HG03378 (cell line): ENCODE data around the gene KIF6.

ENCODE experiments used
- ATAC-seq: cut with Tn5 transposase; IDR thresholded peaks from one replicate; pipeline ENCODE4 v1.9.1; 2021; ENCODE audit warnings: mild to moderate bottlenecking, moderate library complexity; ENCODE audit not compliant: unreplicated experiment

The KIF6 gene

DNA sequence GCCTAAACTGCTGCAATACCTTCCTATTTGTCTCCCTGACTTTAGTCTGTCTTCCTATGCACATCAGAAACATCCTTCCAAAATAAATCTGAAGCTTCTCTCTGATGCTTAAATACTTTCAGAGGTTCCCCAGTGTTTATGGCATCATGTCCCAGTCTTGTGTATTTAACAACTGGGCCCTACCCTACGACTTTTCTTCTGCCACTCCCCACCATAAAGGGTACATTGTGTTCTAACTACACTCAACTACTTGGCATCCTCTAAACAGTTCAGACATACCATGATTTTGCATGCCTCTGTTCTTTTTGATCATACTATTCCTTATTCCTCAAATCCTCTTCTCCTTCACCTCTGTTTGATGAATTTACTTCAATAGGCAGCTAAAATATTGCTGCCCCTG is 259.7 kb downstream of the KIF6 start:
- ATAC-seq, result no peak

DNA sequence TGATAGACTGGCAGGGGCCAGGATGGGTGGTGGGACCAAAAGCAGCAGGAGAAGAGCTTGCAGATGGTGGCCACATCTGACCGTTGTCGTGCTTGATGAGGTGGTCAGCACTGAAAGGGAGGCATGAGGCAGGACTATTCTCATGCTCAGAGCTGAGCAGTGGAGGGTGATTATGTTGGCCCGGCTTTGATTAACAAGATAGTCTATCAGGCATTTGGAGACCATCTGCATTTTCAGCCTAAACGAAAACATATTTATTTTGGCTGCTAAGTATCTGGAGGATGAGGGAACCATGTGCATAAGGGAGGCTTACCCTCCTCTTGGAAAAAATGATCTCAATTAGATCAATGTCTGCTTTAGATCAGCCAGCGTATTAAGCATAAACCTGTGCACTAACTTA is 261.1 kb downstream of the KIF6 start:
- ATAC-seq, result no peak

- ATAC-seq, result no peak
Measured at GRCh38 chr6:39453956-39454524, 271.2 kb downstream of the KIF6 start.

DNA sequence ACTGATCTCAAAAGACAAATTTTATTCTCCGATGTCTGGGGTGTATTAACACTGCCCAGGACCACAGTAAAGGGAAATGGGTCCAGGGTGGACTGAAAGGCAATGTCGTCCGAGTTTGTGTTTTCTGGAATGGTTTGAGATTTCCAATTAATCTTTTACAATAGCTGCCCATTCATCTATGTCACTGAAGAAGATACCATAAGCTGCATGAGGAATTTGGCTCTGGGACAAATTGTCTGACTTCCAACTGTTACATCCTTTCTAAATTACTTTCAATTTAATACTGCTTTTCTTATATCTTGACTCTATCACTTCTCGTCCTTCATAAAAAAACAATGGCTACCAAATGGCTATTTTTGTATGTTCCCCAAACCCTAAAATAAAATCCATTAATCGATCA is 272.0 kb downstream of the KIF6 start:
- no peak for ATAC-seq

DNA sequence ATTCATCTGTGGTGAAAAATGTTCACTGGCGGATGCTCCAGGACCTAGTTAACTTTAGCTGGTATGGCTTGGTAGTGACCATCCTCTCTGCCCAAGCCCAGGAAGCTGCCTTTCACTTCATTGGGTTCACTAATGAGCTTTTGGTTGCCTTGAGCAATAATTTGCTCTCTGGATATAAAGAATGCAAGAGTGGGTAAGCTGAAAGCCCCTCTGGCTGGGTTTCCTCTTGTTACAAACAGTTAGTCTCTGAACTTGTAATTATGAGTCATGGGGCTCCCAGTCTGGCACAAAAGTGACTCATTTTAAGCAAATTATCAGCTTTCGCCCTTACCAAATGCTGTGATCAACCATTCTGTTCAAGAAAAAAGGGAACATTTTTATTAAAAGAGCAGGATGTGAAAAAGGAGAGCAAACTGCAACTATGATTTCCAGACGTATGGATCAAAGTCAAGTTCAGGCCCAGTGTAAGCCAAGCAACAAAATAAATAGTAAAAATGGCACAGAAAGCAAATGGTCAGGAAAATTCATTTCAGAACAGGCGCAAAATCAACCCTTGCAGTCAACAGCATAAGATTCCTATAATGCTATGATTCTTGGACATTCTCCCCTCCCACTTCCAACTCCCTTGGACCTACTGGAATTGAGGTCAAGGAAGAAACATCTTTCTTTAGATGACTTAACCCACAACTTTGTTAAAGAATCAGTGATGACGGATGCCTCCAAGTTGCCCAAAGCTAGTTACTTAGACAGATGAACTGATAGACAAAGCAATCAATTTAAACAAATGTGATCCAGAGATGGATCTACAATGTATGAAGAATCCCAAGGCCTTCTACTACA is 272.7 kb downstream of the KIF6 start:
- no peak for ATAC-seq

DNA sequence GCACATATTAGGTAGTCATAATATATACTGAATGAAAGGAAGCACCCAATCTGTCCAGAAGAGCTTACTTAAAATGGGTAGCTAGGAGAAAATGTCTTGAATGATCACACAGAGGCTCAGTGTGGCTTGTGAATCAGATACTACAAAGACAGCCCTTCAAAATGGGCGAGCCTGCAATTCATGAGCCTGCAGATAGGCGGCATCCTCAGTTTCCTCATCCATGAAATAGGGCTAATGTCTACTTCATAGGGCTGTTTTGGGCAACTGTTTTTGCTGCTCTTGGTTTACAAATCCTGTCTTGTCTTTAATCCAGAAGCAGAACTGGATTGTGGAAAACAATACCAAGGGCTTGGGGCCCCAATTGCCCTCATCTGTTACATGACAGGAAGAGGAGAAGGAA is 273.4 kb downstream of the KIF6 start:
- ATAC-seq, result no peak

DNA sequence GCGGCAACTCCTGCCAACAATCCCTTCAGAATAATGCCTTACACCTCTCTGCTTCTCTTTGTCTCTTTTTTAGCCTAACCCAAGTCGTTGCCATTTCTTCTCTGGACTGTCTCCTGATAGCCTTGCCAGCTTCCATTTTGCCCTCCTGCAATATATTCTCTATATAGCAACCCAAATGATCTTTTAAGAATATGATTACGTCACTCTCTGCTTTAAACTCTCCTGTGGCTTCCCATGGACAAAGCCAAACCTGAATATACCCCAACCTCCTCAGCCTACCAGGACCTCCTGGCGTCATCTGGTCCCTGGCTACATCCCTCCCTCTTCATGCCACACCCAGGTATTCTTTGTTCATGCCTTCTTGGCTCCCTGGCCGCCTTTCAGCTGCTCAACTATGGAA is 276.2 kb downstream of the KIF6 start:
- ATAC-seq, result no peak

DNA sequence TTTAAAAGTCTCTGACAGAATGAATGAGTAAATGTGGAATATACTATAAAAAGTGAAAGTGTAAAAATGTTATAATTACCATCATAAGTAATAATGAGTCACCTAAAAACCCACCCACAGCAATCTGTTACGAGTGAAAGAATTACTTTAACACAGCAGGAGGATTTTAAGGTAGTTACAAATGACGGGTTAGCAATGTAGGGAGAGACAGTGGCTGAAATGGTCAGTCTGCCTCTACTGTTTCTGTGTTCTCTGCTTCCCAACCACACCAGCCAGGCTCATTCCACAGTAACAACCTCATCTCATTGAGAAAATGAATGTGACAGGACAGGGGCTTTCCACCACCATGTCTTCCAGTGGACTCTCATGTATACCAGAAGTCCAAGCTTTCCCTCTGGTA is 278.3 kb downstream of the KIF6 start:
- no peak for ATAC-seq

GRCh38 chr6:39445667-39446066 is 279.5 kb downstream of the KIF6 start:
- ATAC-seq, result no peak

GRCh38 chr6:39444479-39445019 is 280.7 kb downstream of the KIF6 start:
- no peak for ATAC-seq

DNA sequence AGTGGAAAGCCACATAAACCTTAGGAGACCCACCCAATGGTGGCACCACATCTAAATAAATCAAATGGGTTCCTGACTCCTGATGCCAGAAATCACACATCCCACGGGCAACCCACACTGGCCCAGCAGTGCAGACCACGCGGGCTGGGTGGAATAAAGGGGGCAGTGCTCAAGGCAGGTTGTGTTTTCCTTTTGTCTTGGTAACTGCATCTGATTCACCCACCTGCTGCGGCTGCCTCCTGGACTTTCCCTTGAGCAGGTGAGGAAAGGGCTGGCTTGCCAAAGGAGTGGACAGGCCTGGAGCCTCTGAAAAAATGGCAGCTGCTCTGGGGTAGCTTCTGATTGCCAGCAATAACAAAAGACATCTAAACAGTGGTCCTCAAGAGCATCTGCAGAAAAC is 283.2 kb downstream of the KIF6 start:
- no peak for ATAC-seq

GRCh38 chr6:39441301-39441700 is 283.9 kb downstream of the KIF6 start:
- ATAC-seq, result no peak

GRCh38 chr6:39440039-39440426 is 285.2 kb downstream of the KIF6 start:
- no peak for ATAC-seq

GRCh38 chr6:39439342-39440038 is 285.7 kb downstream of the KIF6 start:
- ATAC-seq, result no peak

- no peak for ATAC-seq
Measured at GRCh38 chr6:39433630-39434029, 291.6 kb downstream of the KIF6 start.

GRCh38 chr6:39432330-39433025 is 292.7 kb downstream of the KIF6 start:
- no peak for ATAC-seq

DNA sequence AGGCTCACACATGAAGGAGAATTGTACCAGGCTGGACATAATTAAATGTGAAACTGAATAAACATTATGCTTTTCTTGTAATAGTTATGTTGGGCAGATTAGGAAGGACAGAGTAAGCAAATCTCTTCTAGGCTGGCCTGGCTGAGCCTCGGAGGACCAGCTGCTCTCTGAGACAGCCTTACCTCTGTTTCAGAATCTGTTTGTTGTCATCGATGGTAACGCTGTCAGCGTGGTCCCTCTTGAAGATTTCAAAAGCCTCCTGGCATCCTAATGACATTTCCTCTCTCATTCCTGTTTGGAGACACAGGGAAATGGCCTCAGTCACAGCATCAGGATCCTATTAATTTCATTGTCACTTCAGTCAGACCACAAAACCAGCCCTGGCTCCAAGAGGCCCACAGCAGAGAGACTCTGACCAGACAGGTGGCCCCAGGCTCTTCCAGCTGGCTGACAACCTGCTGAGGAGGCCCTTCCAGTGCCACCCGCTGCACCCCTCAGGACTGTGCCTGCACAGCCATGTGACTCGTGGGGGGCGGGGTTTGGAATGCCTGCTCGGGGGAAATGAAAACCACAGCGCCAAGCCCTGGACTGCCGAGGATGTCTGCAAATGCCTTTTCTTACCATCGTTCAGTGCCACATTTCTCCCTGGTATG is 294.2 kb downstream of the KIF6 start:
- no peak for ATAC-seq

GRCh38 chr6:39430446-39430845 is 294.8 kb downstream of the KIF6 start:
- no peak for ATAC-seq

DNA sequence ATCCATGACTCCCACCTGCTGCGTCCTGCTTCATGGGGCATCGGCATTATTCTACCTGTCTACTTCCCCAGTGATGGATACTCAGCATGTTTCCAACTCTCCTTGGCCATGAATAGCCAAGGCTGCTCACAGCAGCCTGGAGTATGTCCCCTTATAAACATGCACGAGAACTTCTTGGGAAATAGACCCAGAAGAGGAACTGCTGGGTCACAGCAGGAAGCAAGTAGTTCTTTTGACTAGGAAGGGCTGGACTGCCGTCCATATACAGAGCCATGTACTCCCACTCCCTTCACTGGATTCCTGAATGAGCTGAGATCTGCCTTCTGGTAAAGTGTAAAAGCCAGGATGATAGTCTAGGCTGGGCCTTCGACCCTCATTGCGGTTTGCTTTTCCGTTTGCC is 296.4 kb downstream of the KIF6 start:
- ATAC-seq, result no peak

- ATAC-seq, result no peak
Measured at GRCh38 chr6:39428152-39428551, 297.1 kb downstream of the KIF6 start.

- ATAC-seq, result no peak
Measured at GRCh38 chr6:39426073-39426456, 299.1 kb downstream of the KIF6 start.
